CD14-positive monocyte (primary cell): ENCODE measurements around the gene ROBO2. TPM values are rescaled to one million over a fixed set of nuclear protein-coding genes. Genes with fewer than 3 reads are reported as not detected.

Experiments
- DNase-seq, 3 donors: peaks; one replicate each; pipeline ENCODE4 v3.0.0-alpha.2; 2011 to 2022
- H2AFZ ChIP-seq: 2 replicates; pipeline ENCODE4 v1.6.0; 2012; ENCODE audit warnings: mild to moderate bottlenecking, low read depth, low read length, inconsistent platforms; ENCODE audit not compliant: insufficient read depth, poor library complexity, severe bottlenecking
- H3K27ac ChIP-seq, 2 donors: 1 replicate in 1 of 2; 2 replicates in 1 of 2; pipeline ENCODE4 v1.5.1; 2012 to 2013; ENCODE audit warnings: low read length in 2 of 2, control low read depth in 1 of 2, inconsistent platforms in 1 of 2, low read depth in 1 of 2, mild to moderate bottlenecking in 1 of 2
- H3K27me3 ChIP-seq, 2 donors: one replicate each; pipeline versions ENCODE4 v1.6.0 to v1.6.1; 2011 to 2013; ENCODE audit warnings: low read length in 2 of 2; ENCODE audit not compliant: control insufficient read depth in 2 of 2, insufficient read depth in 2 of 2
- H3K36me3 ChIP-seq, 2 donors: replicated peaks in 1 of 2; 1 replicate in 1 of 2; 2 replicates in 1 of 2; pipeline versions ENCODE4 v1.5.1 to v1.6.1; 2012 to 2013; ENCODE audit warnings: low read length in 2 of 2, control low read depth in 1 of 2, inconsistent platforms in 1 of 2, mild to moderate bottlenecking in 1 of 2; ENCODE audit not compliant: insufficient read depth in 2 of 2, control insufficient read depth in 1 of 2
- H3K4me1 ChIP-seq, 2 donors: 1 replicate in 1 of 2; 2 replicates in 1 of 2; pipeline versions ENCODE4 v1.5.1 to v1.6.1; 2012 to 2013; ENCODE audit warnings: low read length in 2 of 2, control low read depth in 1 of 2, inconsistent platforms in 1 of 2, mild to moderate bottlenecking in 1 of 2, moderate library complexity in 1 of 2; ENCODE audit not compliant: insufficient read depth in 2 of 2, control insufficient read depth in 1 of 2
- H3K4me2 ChIP-seq: replicated peaks from 2 replicates; pipeline ENCODE3; 2012; ENCODE audit warnings: low read length, moderate library complexity, mild to moderate bottlenecking; ENCODE audit not compliant: poor library complexity, severe bottlenecking; ENCODE audit errors: extremely low read depth
- H3K4me3 ChIP-seq, 3 experiments: fragments of 200-600 bp in 1 of 3; sonication (generic) in 1 of 3; replicated peaks in 1 of 3; 1 replicate in 2 of 3; 2 replicates in 1 of 3; pipeline ENCODE4 v1.5.1; 2011 to 2013; ENCODE audit warnings: low read length in 3 of 3, mild to moderate bottlenecking in 3 of 3, control low read depth in 2 of 3, low read depth in 2 of 3, inconsistent platforms in 1 of 3, moderate library complexity in 1 of 3
- H3K79me2 ChIP-seq: 2 replicates; pipeline ENCODE4 v1.6.0; 2012; ENCODE audit warnings: mild to moderate bottlenecking, control low read depth, inconsistent platforms, low read length, moderate library complexity; ENCODE audit not compliant: insufficient read depth
- H3K9ac ChIP-seq: 2 replicates; pipeline ENCODE4 v1.6.0; 2017; ENCODE audit warnings: low read length, mild to moderate bottlenecking; ENCODE audit not compliant: insufficient read depth, poor library complexity, severe bottlenecking
- H3K9me3 ChIP-seq, 2 donors: replicated peaks in 1 of 2; 1 replicate in 1 of 2; 2 replicates in 1 of 2; pipeline versions ENCODE4 v1.5.1 to v1.6.1; 2012 to 2013; ENCODE audit warnings: low read length in 2 of 2, control low read depth in 1 of 2; ENCODE audit not compliant: control insufficient read depth in 1 of 2, insufficient read depth in 1 of 2
- H4K20me1 ChIP-seq: 2 replicates; pipeline ENCODE4 v1.6.0; 2012; ENCODE audit warnings: mild to moderate bottlenecking, low read length, control low read depth, moderate library complexity; ENCODE audit not compliant: insufficient read depth
- H3K27ac Mint-ChIP-seq, 7 donors: one replicate each; pipeline ENCODE4 v1.8.0; 2020; ENCODE audit warnings: mild to moderate bottlenecking in 7 of 7, mixed read lengths in 7 of 7, moderate library complexity in 6 of 7, inconsistent platforms in 2 of 7
- H3K27me3 Mint-ChIP-seq, 3 donors: one replicate each; pipeline ENCODE4 v1.8.0; 2021 to 2022; ENCODE audit warnings: low read depth in 3 of 3, mild to moderate bottlenecking in 3 of 3, mixed read lengths in 3 of 3, moderate library complexity in 3 of 3, inconsistent platforms in 1 of 3
- H3K36me3 Mint-ChIP-seq, 2 donors: one replicate each; pipeline ENCODE4 v1.8.0; 2020; ENCODE audit warnings: mixed read lengths in 2 of 2, inconsistent platforms in 1 of 2, mild to moderate bottlenecking in 1 of 2
- H3K4me1 Mint-ChIP-seq: one replicate; pipeline ENCODE4 v1.8.0; 2020; ENCODE audit warnings: mild to moderate bottlenecking, mixed read lengths
- H3K4me3 Mint-ChIP-seq, 2 donors: one replicate each; pipeline ENCODE4 v1.8.0; 2020; ENCODE audit warnings: mild to moderate bottlenecking in 2 of 2, mixed read lengths in 2 of 2, moderate library complexity in 1 of 2
- H3K9me3 Mint-ChIP-seq, 7 donors: one replicate each; pipeline ENCODE4 v1.8.0; 2020 to 2022; ENCODE audit warnings: mixed read lengths in 7 of 7, mild to moderate bottlenecking in 6 of 7, moderate library complexity in 6 of 7, inconsistent platforms in 2 of 7
- WGBS: methylation state at CpG from one replicate; pipeline ENCODE4 v1.1.5; 2013; ENCODE audit warnings: missing lambda C conversion rate; ENCODE audit not compliant: insufficient coverage; 5-methylcytosine and 5-hydroxymethylcytosine counted together
- intact Hi-C, 2 donors: fragments of 100-400 bp; cut with micrococcal nuclease; formaldehyde crosslinking; loops; one replicate each; pipeline versions ENCODE4 v1.15.0 to v1.15.1; 2023
- polyA plus RNA-seq, 3 donors: library from polyadenylated mRNA; depleted of rRNA in 1 of 3; unstranded in 2 of 3; stranded (reverse) in 1 of 3; fragments of 300-500 nt in 2 of 3; fragments of >200 nt in 1 of 3; fragmentation: Illumina TruSeq in 2 of 3; gene quantifications; 1 replicate in 2 of 3; 2 replicates in 1 of 3; pipeline ENCODE4 v1.2.3, GENCODE V29; 2012 to 2021
- TF ChIP-seq, protein P1 (sequence below): fragments of 200-600 bp; IDR thresholded peaks from one replicate; pipeline ENCODE4 v1.8.0; 2022; ENCODE audit warnings: antibody characterized with exemption, mild to moderate bottlenecking

ROBO2 gene
- polyA plus RNA-seq, 3 donors: not detected

DNA sequence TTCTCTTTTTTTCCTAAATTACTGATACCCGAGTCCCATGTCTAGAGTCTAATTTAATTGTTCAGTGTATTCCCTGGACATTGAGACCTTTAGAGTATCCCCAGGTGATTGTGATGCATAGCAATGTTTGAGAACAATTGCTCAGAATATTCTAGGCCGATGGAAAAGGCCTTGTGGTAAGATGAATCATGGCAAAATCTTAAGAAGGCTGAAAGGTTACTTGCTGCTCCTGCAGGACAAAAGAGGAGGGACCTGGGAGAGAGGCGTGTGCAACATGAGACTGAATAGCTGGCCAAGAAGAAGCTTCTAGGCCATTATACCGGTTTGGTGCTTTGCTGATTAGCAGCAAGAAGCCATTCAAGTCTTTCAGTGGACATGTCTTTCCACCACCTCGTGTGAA is 256.6 kb downstream of the ROBO2 start:
- H3K9me3 Mint-ChIP-seq: peaks cover 0 to 2% (median 0%) of the 10 kb centered on the region in 7 donors
- no peaks in the 10 kb centered on the region for H3K4me1 Mint-ChIP-seq
- Histone ChIP-seq H2AFZ (no peak overlapping the region), H3K9me3 (no peaks in the 10 kb centered on the region), H3K4me3 (no peak overlapping the region), H3K4me1 (no peaks in the 10 kb centered on the region), H3K27ac (no peak overlapping the region), H3K9ac (no peak overlapping the region), H4K20me1 (no peaks in the 10 kb centered on the region), H3K4me2 (no peak overlapping the region), H3K79me2 (no peaks in the 10 kb centered on the region), H3K36me3 (no peaks in the 10 kb centered on the region), H3K27me3 (no peaks in the 10 kb centered on the region)
- H3K36me3 Mint-ChIP-seq: no peaks in the 10 kb centered on the region
- 89% methylated on average over 3 of the region's 5 CpGs for WGBS
- TF ChIP-seq, protein P1, sequence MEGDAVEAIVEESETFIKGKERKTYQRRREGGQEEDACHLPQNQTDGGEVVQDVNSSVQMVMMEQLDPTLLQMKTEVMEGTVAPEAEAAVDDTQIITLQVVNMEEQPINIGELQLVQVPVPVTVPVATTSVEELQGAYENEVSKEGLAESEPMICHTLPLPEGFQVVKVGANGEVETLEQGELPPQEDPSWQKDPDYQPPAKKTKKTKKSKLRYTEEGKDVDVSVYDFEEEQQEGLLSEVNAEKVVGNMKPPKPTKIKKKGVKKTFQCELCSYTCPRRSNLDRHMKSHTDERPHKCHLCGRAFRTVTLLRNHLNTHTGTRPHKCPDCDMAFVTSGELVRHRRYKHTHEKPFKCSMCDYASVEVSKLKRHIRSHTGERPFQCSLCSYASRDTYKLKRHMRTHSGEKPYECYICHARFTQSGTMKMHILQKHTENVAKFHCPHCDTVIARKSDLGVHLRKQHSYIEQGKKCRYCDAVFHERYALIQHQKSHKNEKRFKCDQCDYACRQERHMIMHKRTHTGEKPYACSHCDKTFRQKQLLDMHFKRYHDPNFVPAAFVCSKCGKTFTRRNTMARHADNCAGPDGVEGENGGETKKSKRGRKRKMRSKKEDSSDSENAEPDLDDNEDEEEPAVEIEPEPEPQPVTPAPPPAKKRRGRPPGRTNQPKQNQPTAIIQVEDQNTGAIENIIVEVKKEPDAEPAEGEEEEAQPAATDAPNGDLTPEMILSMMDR: no peak
- DNase-seq: no peak
- H3K4me3 Mint-ChIP-seq: no peak overlapping the region
- no peaks in the 10 kb centered on the region for H3K27me3 Mint-ChIP-seq
- H3K27ac Mint-ChIP-seq: no peak overlapping the region
- intact Hi-C loops: no loop called here

DNA sequence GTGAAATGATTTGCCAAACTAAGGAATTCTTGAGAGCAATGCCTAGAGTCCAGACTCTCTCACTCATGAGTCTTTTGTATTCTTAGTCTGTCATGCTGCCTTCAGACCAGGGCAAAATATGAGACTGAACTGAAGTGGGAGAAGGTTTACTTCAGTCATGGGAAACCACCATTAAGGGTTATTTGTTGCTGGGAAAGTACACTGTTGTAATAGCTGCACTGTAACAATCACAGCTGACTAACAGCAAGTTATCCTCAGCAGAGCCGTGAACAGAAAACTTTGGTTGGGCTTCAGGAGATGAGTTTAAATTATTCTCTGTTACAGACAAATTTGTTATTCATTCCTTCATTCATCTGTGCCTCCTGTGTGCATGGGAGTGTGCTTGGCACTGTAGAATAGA is 258.5 kb downstream of the ROBO2 start:
- TF ChIP-seq, protein P1: no peak
- Mint-ChIP-seq H3K9me3 (peaks cover 0 to 2% (median 0%) of the 10 kb centered on the region in 7 donors), H3K27me3 (no peaks in the 10 kb centered on the region), H3K4me3 (no peak overlapping the region), H3K4me1 (no peaks in the 10 kb centered on the region), H3K27ac (no peak overlapping the region), H3K36me3 (no peaks in the 10 kb centered on the region)
- no peaks in the 10 kb centered on the region for H3K27me3 ChIP-seq
- no peak for DNase-seq
- no peaks in the 10 kb centered on the region for H3K79me2 ChIP-seq
- intact Hi-C loops: no loop called here
- no peaks in the 10 kb centered on the region for H3K4me1 ChIP-seq
- no peaks in the 10 kb centered on the region for H4K20me1 ChIP-seq
- H3K36me3 ChIP-seq: no peaks in the 10 kb centered on the region
- H2AFZ ChIP-seq: no peak overlapping the region
- WGBS: no CpG with 5 or more reads among the region's 1 CpG
- no peaks in the 10 kb centered on the region for H3K9me3 ChIP-seq
- no peak overlapping the region for H3K4me2 ChIP-seq
- H3K9ac ChIP-seq: no peak overlapping the region
- H3K4me3 ChIP-seq: no peak overlapping the region
- H3K27ac ChIP-seq: no peak overlapping the region
